ENCODE data around the gene MAGEA10.
"Not testable (repeated sequence)": the region's sequence is repeated elsewhere in the genome, so short reads cannot be mapped to it uniquely, and the experiment has no call there.

Gene MAGEA10

GRCh38 chrX:152137771-152138387 is 498 bp downstream of the MAGEA10 start:
- H3K4me3 ChIP-seq (ENCODE audit: control insufficient read depth, low read depth, low read length), result no peak overlapping the region
- DNase-seq (ENCODE audit: low read depth), result no peak
- TF ChIP-seq, protein P1, sequence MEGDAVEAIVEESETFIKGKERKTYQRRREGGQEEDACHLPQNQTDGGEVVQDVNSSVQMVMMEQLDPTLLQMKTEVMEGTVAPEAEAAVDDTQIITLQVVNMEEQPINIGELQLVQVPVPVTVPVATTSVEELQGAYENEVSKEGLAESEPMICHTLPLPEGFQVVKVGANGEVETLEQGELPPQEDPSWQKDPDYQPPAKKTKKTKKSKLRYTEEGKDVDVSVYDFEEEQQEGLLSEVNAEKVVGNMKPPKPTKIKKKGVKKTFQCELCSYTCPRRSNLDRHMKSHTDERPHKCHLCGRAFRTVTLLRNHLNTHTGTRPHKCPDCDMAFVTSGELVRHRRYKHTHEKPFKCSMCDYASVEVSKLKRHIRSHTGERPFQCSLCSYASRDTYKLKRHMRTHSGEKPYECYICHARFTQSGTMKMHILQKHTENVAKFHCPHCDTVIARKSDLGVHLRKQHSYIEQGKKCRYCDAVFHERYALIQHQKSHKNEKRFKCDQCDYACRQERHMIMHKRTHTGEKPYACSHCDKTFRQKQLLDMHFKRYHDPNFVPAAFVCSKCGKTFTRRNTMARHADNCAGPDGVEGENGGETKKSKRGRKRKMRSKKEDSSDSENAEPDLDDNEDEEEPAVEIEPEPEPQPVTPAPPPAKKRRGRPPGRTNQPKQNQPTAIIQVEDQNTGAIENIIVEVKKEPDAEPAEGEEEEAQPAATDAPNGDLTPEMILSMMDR (IDR thresholded peaks at IDR 0.05; ENCODE audit: control insufficient read depth, insufficient read depth, low read depth, low read length, missing control alignments), result no peak

DNA sequence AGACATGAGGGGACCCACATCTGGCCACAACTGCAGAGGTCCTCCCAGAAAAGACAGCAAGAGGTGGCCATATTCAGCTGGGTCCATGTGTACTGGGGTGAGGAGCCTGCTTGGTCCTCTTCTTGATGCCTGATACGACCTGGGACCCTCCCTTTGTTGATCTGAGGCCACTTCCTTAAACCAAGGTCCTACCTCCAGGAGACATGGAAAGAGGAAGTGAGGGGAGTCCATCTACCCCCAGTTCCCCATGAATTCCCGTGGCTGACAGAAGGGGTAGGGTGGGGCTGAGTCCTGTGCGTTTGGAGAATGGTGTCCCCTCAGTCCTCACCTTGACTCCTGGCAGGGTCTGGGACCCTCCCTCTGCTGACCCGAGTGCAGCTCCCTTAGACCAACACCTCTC is 2.1 kb downstream of the MAGEA10 start:
- no peak for DNase-seq (ENCODE audit: low read depth)
- H3K4me3 ChIP-seq (ENCODE audit: control insufficient read depth, low read depth, low read length), result no peak overlapping the region
- TF ChIP-seq, protein P1 (IDR thresholded peaks at IDR 0.05; ENCODE audit: control insufficient read depth, insufficient read depth, low read depth, low read length, missing control alignments), result no peak

GRCh38 chrX:152131525-152131924 is 6.9 kb downstream of the MAGEA10 start:
- no peak for DNase-seq (ENCODE audit: low read depth)
- TF ChIP-seq, protein P1 (IDR thresholded peaks at IDR 0.05; ENCODE audit: control insufficient read depth, insufficient read depth, low read depth, low read length, missing control alignments), result no peak

GRCh38 chrX:152129069-152129844 is 9.1 kb downstream of the MAGEA10 start:
- H3K4me3 ChIP-seq (ENCODE audit: control insufficient read depth, low read depth, low read length); DNase-seq (ENCODE audit: low read depth): not testable (repeated sequence)

More at GRCh38 chrX:152131525-152131924, 6.9 kb downstream of the MAGEA10 start:
- H3K4me3 ChIP-seq (ENCODE audit: control insufficient read depth, low read depth, low read length), result no peak overlapping the region

DNA sequence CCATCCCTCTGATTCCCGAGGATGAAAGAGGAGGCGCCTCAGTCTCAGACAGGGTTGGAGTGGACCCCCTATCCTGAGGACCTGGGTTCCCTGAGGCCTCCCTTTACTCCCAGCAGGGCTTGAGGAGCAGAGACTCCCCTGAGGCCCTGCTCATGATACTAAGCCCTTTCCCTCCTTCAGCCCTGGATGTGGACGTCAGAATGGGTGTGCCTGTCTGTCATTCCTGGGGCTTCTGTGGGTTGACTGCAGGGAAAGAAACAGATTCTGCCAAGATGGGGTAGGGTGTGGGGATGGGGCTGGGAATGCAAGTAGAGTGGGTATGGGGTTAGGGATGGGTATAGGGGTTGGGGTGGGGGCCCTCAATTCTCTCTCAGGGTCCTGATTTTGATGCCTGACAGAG is 21.1 kb downstream of the MAGEA10 start:
- no peak for DNase-seq (ENCODE audit: low read depth)
- H3K4me3 ChIP-seq (ENCODE audit: control insufficient read depth, low read depth, low read length), result no peak overlapping the region
- TF ChIP-seq, protein P1 (IDR thresholded peaks at IDR 0.05; ENCODE audit: control insufficient read depth, insufficient read depth, low read depth, low read length, missing control alignments), result no peak

DNA sequence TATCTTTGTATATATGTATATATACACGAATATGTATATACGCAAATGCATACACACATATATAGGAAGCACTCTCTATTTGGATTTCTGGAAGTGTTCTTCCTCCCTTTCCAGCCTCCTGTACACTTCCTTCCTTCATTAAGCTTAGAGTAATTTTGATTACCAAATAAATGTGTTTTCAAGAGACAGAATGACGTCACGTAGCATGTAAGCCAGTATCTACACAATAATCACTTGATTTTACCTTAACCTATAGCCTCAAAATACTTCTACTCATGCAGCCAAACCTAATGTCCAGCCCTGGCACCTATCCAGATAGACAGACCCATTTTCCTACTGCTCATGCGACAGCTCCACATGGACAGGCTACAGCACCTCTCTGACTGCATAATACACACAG is 29.9 kb downstream of the MAGEA10 start:
- TF ChIP-seq, protein P1 (IDR thresholded peaks at IDR 0.05; ENCODE audit: control insufficient read depth, insufficient read depth, low read depth, low read length, missing control alignments), result no peak
- DNase-seq (ENCODE audit: low read depth), result no peak
- H3K4me3 ChIP-seq (ENCODE audit: control insufficient read depth, low read depth, low read length), result no peak overlapping the region

DNA sequence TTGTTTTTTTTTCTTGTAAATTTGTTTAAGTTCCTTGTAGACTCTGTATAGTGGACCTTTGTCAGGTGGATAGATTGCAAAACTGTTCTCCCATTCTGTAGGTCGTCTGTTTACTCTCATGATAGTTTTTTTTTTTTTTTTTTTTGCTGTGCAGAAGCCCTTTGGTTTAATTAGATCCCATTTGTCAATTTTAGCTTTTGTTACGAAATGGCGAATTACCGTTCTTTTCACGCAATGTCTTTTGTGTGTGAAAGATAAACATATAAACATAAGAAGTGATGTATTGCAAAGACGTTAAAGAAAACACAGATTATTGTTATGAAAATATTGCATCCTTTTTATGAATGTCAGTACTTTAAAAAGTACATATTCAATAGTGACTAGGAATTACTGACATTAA is 34.5 kb downstream of the MAGEA10 start:
- no peak for DNase-seq (ENCODE audit: low read depth)
- H3K4me3 ChIP-seq (ENCODE audit: control insufficient read depth, low read depth, low read length), result no peak overlapping the region
- TF ChIP-seq, protein P1 (IDR thresholded peaks at IDR 0.05; ENCODE audit: control insufficient read depth, insufficient read depth, low read depth, low read length, missing control alignments), result no peak

Measured in AG09309 (cell line).